GM12801 (cell line): ENCODE measurements around the gene AIFM2.

Experiments
- TF ChIP-seq, protein P1 (sequence below): IDR thresholded peaks from one replicate; pipeline ENCODE4 v1.5.1; 2011; ENCODE audit warnings: control low read depth; ENCODE audit not compliant: insufficient read length; ENCODE audit errors: extremely low read depth

The AIFM2 gene

DNA sequence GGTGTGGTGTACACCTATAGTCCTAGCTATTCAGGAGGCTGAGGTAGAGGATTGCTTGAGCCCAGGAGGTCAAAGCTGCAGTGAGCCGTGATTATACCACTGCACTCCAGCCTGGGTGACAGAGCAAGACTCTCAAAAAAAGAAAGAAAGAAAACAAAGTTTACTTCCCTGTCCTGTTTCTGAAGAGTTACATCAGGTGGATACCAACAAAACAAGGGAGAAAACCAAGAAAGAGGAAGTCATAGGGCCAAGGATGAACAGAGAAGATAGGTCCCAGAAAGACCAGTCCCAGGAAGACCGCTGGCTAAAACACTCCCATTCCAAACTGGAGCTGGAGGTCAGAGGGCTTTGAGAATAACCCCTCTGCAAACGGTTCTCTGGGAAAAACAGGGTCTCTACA lies 66.4 kb downstream of the AIFM2 start:
- TF ChIP-seq, protein P1, sequence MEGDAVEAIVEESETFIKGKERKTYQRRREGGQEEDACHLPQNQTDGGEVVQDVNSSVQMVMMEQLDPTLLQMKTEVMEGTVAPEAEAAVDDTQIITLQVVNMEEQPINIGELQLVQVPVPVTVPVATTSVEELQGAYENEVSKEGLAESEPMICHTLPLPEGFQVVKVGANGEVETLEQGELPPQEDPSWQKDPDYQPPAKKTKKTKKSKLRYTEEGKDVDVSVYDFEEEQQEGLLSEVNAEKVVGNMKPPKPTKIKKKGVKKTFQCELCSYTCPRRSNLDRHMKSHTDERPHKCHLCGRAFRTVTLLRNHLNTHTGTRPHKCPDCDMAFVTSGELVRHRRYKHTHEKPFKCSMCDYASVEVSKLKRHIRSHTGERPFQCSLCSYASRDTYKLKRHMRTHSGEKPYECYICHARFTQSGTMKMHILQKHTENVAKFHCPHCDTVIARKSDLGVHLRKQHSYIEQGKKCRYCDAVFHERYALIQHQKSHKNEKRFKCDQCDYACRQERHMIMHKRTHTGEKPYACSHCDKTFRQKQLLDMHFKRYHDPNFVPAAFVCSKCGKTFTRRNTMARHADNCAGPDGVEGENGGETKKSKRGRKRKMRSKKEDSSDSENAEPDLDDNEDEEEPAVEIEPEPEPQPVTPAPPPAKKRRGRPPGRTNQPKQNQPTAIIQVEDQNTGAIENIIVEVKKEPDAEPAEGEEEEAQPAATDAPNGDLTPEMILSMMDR = no peak

DNA sequence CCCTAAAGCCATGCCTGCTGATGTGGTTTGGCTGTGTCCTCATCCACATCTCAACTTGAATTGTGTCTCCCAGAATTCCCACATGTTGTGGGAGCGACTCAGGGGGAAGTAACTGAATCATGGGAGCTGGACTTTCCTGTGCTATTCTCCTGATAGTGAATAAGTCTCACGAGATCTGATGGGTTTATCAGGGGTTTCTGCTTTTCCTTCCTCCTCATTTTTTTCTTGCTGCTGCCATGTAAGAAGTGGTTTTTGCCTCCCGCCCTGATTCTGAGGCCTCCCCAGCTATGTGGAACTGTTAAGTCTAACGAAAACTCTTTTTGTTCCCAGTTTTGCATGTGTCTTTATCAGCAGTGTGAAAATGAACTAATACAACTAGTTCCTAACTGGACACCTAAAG lies 68.1 kb downstream of the AIFM2 start:
- TF ChIP-seq, protein P1 = no peak

DNA sequence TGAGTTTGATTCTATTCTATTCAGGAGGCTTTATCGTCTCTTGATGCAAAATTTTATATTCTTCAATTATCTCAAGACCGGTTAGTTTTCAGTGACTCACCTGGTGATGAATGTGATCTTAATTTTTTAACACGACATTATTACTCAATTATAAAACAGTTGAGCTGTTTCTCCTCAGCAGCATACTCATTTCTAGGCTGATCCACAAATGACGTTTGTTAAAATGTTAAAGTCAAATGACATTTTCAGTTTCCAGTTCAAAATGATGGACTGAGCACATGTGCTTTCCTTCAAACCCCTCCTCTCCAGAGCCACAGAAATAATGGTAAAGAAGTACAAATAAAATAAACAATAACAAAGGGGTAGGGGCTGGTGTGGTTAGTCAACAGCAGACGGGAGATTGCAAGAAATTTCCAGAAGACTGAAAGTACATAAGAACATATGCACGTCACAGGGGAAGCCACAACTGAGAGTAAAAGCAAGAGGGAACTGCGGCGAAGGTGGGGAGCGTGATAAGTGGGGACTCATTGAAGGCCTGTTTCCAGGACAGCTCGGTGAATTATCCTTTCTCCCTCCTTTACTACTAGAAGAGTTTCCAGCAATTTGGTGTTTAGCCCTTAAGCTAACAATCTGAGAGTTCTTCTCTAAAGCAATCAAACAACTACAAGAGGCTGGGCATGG lies 69.1 kb downstream of the AIFM2 start:
- TF ChIP-seq, protein P1 = no peak
